ENCODE measurements around the gene BLOC1S6.

- TF ChIP-seq POLR2AphosphoS5 (IDR thresholded peaks at IDR 0.05; ENCODE audit: low read depth, low read length) (no peak), CTCF (IDR thresholded peaks at IDR 0.05; ENCODE audit: control extremely low read depth in 1 of 3, insufficient read depth in 1 of 3, low read depth in 1 of 3, low read length in 3 of 3) (no peak), PHF8 (conservative IDR thresholded peaks at IDR 0.05; ENCODE audit: low read depth, low read length) (no peak), CHD2 (IDR thresholded peaks at IDR 0.05; ENCODE audit: low read length) (no peak), MAFK (IDR thresholded peaks at IDR 0.05; ENCODE audit: low read depth, low read length) (no peak), NRF1 (IDR thresholded peaks at IDR 0.05; ENCODE audit: low read depth, low read length) (no peak), USF2 (IDR thresholded peaks at IDR 0.05; ENCODE audit: low read length) (no peak), GABPA (IDR thresholded peaks at IDR 0.05; ENCODE audit: borderline replicate concordance, insufficient read depth, low read length) (no peak), EZH2 (IDR thresholded peaks at IDR 0.05; ENCODE audit: low read depth, low read length, severe bottlenecking) (no peak), JUN (IDR thresholded peaks at IDR 0.05; ENCODE audit: low read depth, low read length) (no peak), RBBP5 (IDR thresholded peaks at IDR 0.05; ENCODE audit: borderline replicate concordance, low read depth, low read length) (no peak), SIN3A (conservative IDR thresholded peaks at IDR 0.05 in 1 of 2, IDR thresholded peaks at IDR 0.05 in 1 of 2; ENCODE audit: low read depth in 1 of 2, low read length in 2 of 2) (no peak), RAD21 (IDR thresholded peaks at IDR 0.05 in 1 of 2, conservative IDR thresholded peaks at IDR 0.05 in 1 of 2; ENCODE audit: low read depth in 2 of 2, low read length in 2 of 2) (no peak), TEAD4 (IDR thresholded peaks at IDR 0.05; ENCODE audit: low read depth, low read length) (no peak)
Measured at GRCh38 chr15:45641999-45642932, 55.1 kb downstream of the BLOC1S6 start.

Measured in H1 (cell line).